ENCODE results near the gene OR5B17.
"Not testable (repeated sequence)": the region's sequence is repeated elsewhere in the genome, so short reads cannot be mapped to it uniquely, and the experiment has no call there.

OR5B17 gene

GRCh38 chr11:58358969-58359368 lies at the start of gene OR5B17:
Gene OR5B17 (minus strand): TSS chr11:58359069. CDS start chr11:58359069, 0 bp downstream.
- FAIRE-seq: no peak

GRCh38 chr11:58406774-58407173 lies 47.9 kb upstream of the OR5B17 start, which contains the start of gene OR5B3:
Gene OR5B3 (minus strand): TSS chr11:58406874. CDS start chr11:58403409, 3,465 bp downstream.
- FAIRE-seq: no peak

- not testable (repeated sequence) for FAIRE-seq
These were observed 40.8 kb upstream of the OR5B17 start for GRCh38 chr11:58399622-58400021.

- no peak for FAIRE-seq
These were observed 36.7 kb upstream of the OR5B17 start for GRCh38 chr11:58395581-58395980.

- FAIRE-seq: no peak
These were observed 35.3 kb upstream of the OR5B17 start for GRCh38 chr11:58394195-58394594.

- no peak for FAIRE-seq
These were observed 33.9 kb upstream of the OR5B17 start for GRCh38 chr11:58392746-58393145.

GRCh38 chr11:58391879-58392278 lies 33.0 kb upstream of the OR5B17 start:
- FAIRE-seq: no peak

GRCh38 chr11:58390551-58391063 lies 31.7 kb upstream of the OR5B17 start:
- FAIRE-seq: no peak

GRCh38 chr11:58354727-58355126 lies 4.1 kb downstream of the OR5B17 start:
- FAIRE-seq: no peak

GRCh38 chr11:58345204-58345603 lies 13.7 kb downstream of the OR5B17 start:
- no peak for FAIRE-seq

- no peak for FAIRE-seq
These were observed 24.2 kb downstream of the OR5B17 start for GRCh38 chr11:58334708-58335107.

- peak; percentile 32 for FAIRE-seq
These were observed 28.0 kb downstream of the OR5B17 start for GRCh38 chr11:58330861-58331260.

- no peak for FAIRE-seq
These were observed 40.3 kb downstream of the OR5B17 start for GRCh38 chr11:58318532-58318931.

- no peak for FAIRE-seq
These were observed 42.7 kb downstream of the OR5B17 start for GRCh38 chr11:58316142-58316541.
